Breast epithelium (tissue), 3 donors: ENCODE measurements around the gene CCNE1.

Experiments
- CTCF ChIP-seq, 3 donors: fragments of 450-650 bp; IDR thresholded peaks; one replicate each; pipeline ENCODE4 v1.5.1; 2016 to 2017; ENCODE audit warnings: antibody characterized with exemption in 3 of 3, mild to moderate bottlenecking in 3 of 3, moderate library complexity in 3 of 3
- POLR2AphosphoS5 ChIP-seq, 3 donors: sonication (generic); formaldehyde crosslinking; IDR thresholded peaks; one replicate each; pipeline ENCODE4 v1.6.1; 2017; ENCODE audit warnings: antibody characterized with exemption in 3 of 3

- TF ChIP-seq POLR2AphosphoS5 (IDR thresholded peaks at IDR 0.05) (no peak), CTCF (IDR thresholded peaks at IDR 0.05) (no peak)
These were observed 42.2 kb downstream of the CCNE1 start for GRCh38 chr19:29854033-29854432.
